ENCODE measurements around the gene ST6GAL2. TPM values are rescaled to one million over a fixed set of nuclear protein-coding genes. Genes with fewer than 3 reads are reported as not detected.

Gene ST6GAL2
- total and polyA plus RNA-seq, 9 of the 15 experiments (the other 6 are each of a cell fraction or from before 2014, with no cell fraction given) = not detected

GRCh38 chr2:106892048-106892447 lies 6.1 kb upstream of the ST6GAL2 start:
- POLR2A ChIA-PET = no interaction called here
- no peak for ATAC-seq
- no peak for FAIRE-seq
- Histone ChIP-seq H3K4me1 (replicated peaks in 1 of 2; ENCODE audit: control insufficient read depth in 2 of 2, insufficient read depth in 2 of 2, low read length in 2 of 2) (no peaks in the 10 kb centered on the region), H2AFZ (ENCODE audit: low read depth, low read length) (no peak overlapping the region), H3K79me2 (ENCODE audit: control insufficient read depth, insufficient read depth, low read length) (no peaks in the 10 kb centered on the region), H3K9me3 (replicated peaks; ENCODE audit: control insufficient read depth, insufficient read depth, low read depth, low read length) (no peaks in the 10 kb centered on the region), H3K36me3 (ENCODE audit: control insufficient read depth, insufficient read depth, low read length) (no peaks in the 10 kb centered on the region), H4K20me1 (replicated peaks; ENCODE audit: control insufficient read depth, insufficient read depth, low read length) (no peaks in the 10 kb centered on the region), H3K4me2 (ENCODE audit: insufficient read depth, low read length) (no peak overlapping the region), H3K27me3 (ENCODE audit: control insufficient read depth in 2 of 2, insufficient read depth in 2 of 2, low read length in 2 of 2) (no peaks in the 10 kb centered on the region), H3K4me3 (no peak overlapping the region), H3K9ac (ENCODE audit: insufficient read depth in 1 of 2, low read depth in 2 of 2, low read length in 2 of 2) (no peak overlapping the region), H3K9me1 (ENCODE audit: control insufficient read depth, insufficient read depth, low read length) (no peaks in the 10 kb centered on the region), H3K27ac (ENCODE audit: extremely low read depth, low read depth, low read length) (no peak overlapping the region)
- no TSS peak for BruUV-seq (replicated peaks)
- CTCF ChIA-PET (ENCODE audit: low intra/inter-chr PET ratio) = no interaction called here
- in situ Hi-C loops (cut with MboI) = no loop called here
- intact Hi-C loops (cut with micrococcal nuclease) = no loop called here
- 0% methylated on average over 2 of the region's 2 CpGs for WGBS (ENCODE audit: insufficient coverage, low coverage, missing lambda C conversion rate)
- DNase-seq (ENCODE audit: extremely low read depth in 1 of 4, low spot score in 3 of 4) = no peak
- TF ChIP-seq ZNF431 (CRISPR knock-in tag; IDR thresholded peaks at IDR 0.05) (no peak), RAD21 (CRISPR knock-in tag; conservative IDR thresholded peaks at IDR 0.05 in 1 of 2, IDR thresholded peaks at IDR 0.05 in 1 of 2) (no peak), ZNF143 (CRISPR knock-in tag; IDR thresholded peaks at IDR 0.05) (no peak), SRSF3 (IDR thresholded peaks at IDR 0.05; ENCODE audit: insufficient read depth, low read length) (no peak), ETV5 (CRISPR knock-in tag; IDR thresholded peaks at IDR 0.05; ENCODE audit: low read depth) (no peak)

DNA sequence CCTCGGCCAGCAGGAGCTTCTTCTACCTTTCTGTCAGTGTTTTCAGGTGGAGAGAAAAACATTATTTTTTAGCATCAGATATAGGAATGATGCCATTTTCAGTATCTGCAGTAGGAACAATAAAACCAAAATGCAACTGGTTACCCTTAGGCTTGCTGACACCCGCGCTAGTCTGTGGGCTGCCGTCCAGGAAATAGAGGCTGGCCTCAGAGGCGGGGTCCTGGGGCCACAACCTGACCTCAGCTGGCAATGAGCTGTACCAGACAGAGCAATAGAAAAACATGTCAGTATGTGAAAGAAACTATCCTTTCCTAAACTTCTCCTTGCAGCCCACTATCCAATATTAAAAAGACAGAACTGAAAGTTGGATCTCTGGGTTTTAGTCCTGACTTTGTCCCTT lies 4.6 kb upstream of the ST6GAL2 start:
- no peak for FAIRE-seq
- no peaks in the 10 kb centered on the region for H3K36me3 ChIP-seq (ENCODE audit: control insufficient read depth, insufficient read depth, low read length)
- no peaks in the 10 kb centered on the region for H3K79me2 ChIP-seq (ENCODE audit: control insufficient read depth, insufficient read depth, low read length)
- no peaks in the 10 kb centered on the region for H4K20me1 ChIP-seq (replicated peaks; ENCODE audit: control insufficient read depth, insufficient read depth, low read length)
- no peaks in the 10 kb centered on the region for H3K9me3 ChIP-seq (replicated peaks; ENCODE audit: control insufficient read depth, insufficient read depth, low read depth, low read length)
- no peak overlapping the region for H3K9ac ChIP-seq (ENCODE audit: insufficient read depth in 1 of 2, low read depth in 2 of 2, low read length in 2 of 2)
- in situ Hi-C loops (cut with MboI) (no loop called here), intact Hi-C loops (cut with micrococcal nuclease) (no loop called here)
- 4% methylated on average over 5 of the region's 5 CpGs for WGBS (ENCODE audit: insufficient coverage, low coverage, missing lambda C conversion rate)
- H3K9me1 ChIP-seq (ENCODE audit: control insufficient read depth, insufficient read depth, low read length) = no peaks in the 10 kb centered on the region
- ChIA-PET CTCF (ENCODE audit: low intra/inter-chr PET ratio) (no interaction called here), POLR2A (no interaction called here)
- TF ChIP-seq CHD1 (IDR thresholded peaks at IDR 0.05; ENCODE audit: low read length) = no peak
- TF ChIP-seq ZNF253 (CRISPR knock-in tag; conservative IDR thresholded peaks at IDR 0.05) = no peak
- no peak for TF ChIP-seq MIER1 (IDR thresholded peaks at IDR 0.05; ENCODE audit: low read depth)
- DNase-seq (ENCODE audit: extremely low read depth in 1 of 4, low spot score in 3 of 4) = no peak
- ATAC-seq = no peak
- no peaks in the 10 kb centered on the region for H3K4me1 ChIP-seq (replicated peaks in 1 of 2; ENCODE audit: control insufficient read depth in 2 of 2, insufficient read depth in 2 of 2, low read length in 2 of 2)
- H2AFZ ChIP-seq (ENCODE audit: low read depth, low read length) = no peak overlapping the region
- H3K27ac ChIP-seq (ENCODE audit: extremely low read depth, low read depth, low read length) = no peak overlapping the region
- BruUV-seq (replicated peaks) = no TSS peak
- no peaks in the 10 kb centered on the region for H3K27me3 ChIP-seq (ENCODE audit: control insufficient read depth in 2 of 2, insufficient read depth in 2 of 2, low read length in 2 of 2)
- no peak overlapping the region for H3K4me3 ChIP-seq
- H3K4me2 ChIP-seq (ENCODE audit: insufficient read depth, low read length) = no peak overlapping the region
